DOHH2 (cell line): ENCODE data around the gene PLEKHM3.

ENCODE experiments used
- H3F3A ChIP-seq: fragments of 200-600 bp; sonication (generic), shearing (Covaris generic); 2 replicates; pipeline ENCODE4 v1.6.0; 2016; ENCODE audit warnings: antibody characterized with exemption, mild to moderate bottlenecking; ENCODE audit not compliant: control insufficient read depth, insufficient read depth
- H3K27ac ChIP-seq: fragments of 200-600 bp; sonication (generic); 2 replicates; pipeline ENCODE4 v1.5.1; 2014; ENCODE audit warnings: low read depth, mild to moderate bottlenecking, low read length, moderate library complexity
- H3K27me3 ChIP-seq: fragments of 200-600 bp; sonication (generic); 2 replicates; pipeline ENCODE4 v1.6.1; 2014; ENCODE audit warnings: mild to moderate bottlenecking, low read length, mixed read lengths; ENCODE audit not compliant: control insufficient read depth
- H3K36me3 ChIP-seq: fragments of 200-600 bp; sonication (generic); 2 replicates; pipeline ENCODE4 v1.6.1; 2014; ENCODE audit warnings: mild to moderate bottlenecking, low read length, moderate library complexity, mixed read lengths; ENCODE audit not compliant: control insufficient read depth
- H3K4me1 ChIP-seq: fragments of 200-600 bp; sonication (generic); 2 replicates; pipeline ENCODE4 v1.6.1; 2014; ENCODE audit warnings: mild to moderate bottlenecking, low read length, mixed read lengths; ENCODE audit not compliant: control insufficient read depth
- H3K4me2 ChIP-seq: fragments of 200-600 bp; sonication (generic); 2 replicates; pipeline ENCODE4 v1.6.0; 2014; ENCODE audit warnings: mild to moderate bottlenecking, low read length, moderate library complexity
- H3K4me3 ChIP-seq: fragments of 200-600 bp; sonication (generic); 2 replicates; pipeline ENCODE4 v1.5.1; 2014; ENCODE audit warnings: mild to moderate bottlenecking, low read length, mixed read lengths
- H3K79me2 ChIP-seq: fragments of 200-600 bp; sonication (generic); 2 replicates; pipeline ENCODE4 v1.6.1; 2014; ENCODE audit warnings: mild to moderate bottlenecking, low read length, mixed read lengths; ENCODE audit not compliant: control insufficient read depth
- H3K9me2 ChIP-seq: fragments of 200-600 bp; sonication (generic); replicated peaks from 2 replicates; pipeline ENCODE4 v1.6.1; 2014; ENCODE audit warnings: mild to moderate bottlenecking, low read length, mixed read lengths; ENCODE audit not compliant: control insufficient read depth
- H3K9me3 ChIP-seq: fragments of 200-600 bp; sonication (generic); 2 replicates; pipeline ENCODE4 v1.6.1; 2014; ENCODE audit warnings: antibody characterized with exemption, low read length, mixed read lengths; ENCODE audit not compliant: control insufficient read depth, insufficient read depth
- H4K20me1 ChIP-seq: fragments of 200-600 bp; sonication (generic); 2 replicates; pipeline ENCODE4 v1.6.0; 2014; ENCODE audit warnings: low read depth, mild to moderate bottlenecking, antibody characterized with exemption, low read length, moderate library complexity; ENCODE audit not compliant: control insufficient read depth, insufficient read depth
- CTCF ChIP-seq: fragments of 200-600 bp; sonication (generic); IDR thresholded peaks from one replicate; pipeline ENCODE4 v1.5.1; 2014; ENCODE audit warnings: antibody characterized with exemption, mild to moderate bottlenecking, low read depth, low read length; ENCODE audit not compliant: poor library complexity, severe bottlenecking
- EZH2phosphoT487 ChIP-seq: fragments of 200-600 bp; sonication (generic); IDR thresholded peaks from 2 replicates; pipeline ENCODE4 v1.6.1; 2017; ENCODE audit warnings: borderline replicate concordance, mild to moderate bottlenecking, antibody characterized with exemption, low read length, moderate library complexity, mixed read lengths

Gene PLEKHM3

GRCh38 chr2:207967121-207967520 lies 58.2 kb downstream of the PLEKHM3 start:
- H3K4me3 ChIP-seq, result no peak overlapping the region
- H3K36me3 ChIP-seq, result no peaks in the 10 kb centered on the region
- H3K79me2 ChIP-seq, result no peaks in the 10 kb centered on the region
- no peaks in the 10 kb centered on the region for H3F3A ChIP-seq
- H3K9me3 ChIP-seq, result 0 out of 2 replicates have a peak, but pooled peaks cover 4% of the 10 kb centered on the region
- no peaks in the 10 kb centered on the region for H4K20me1 ChIP-seq
- H3K27me3 ChIP-seq, result no peaks in the 10 kb centered on the region
- H3K4me2 ChIP-seq, result no peak overlapping the region
- no peak overlapping the region for H3K27ac ChIP-seq
- H3K9me2 ChIP-seq, result no peaks in the 10 kb centered on the region
- H3K4me1 ChIP-seq, result peaks cover 19% of the 10 kb centered on the region
- TF ChIP-seq CTCF (no peak), EZH2phosphoT487 (no peak)

- no peaks in the 10 kb centered on the region for H3F3A ChIP-seq
- no peak overlapping the region for H3K4me2 ChIP-seq
- no peaks in the 10 kb centered on the region for H3K79me2 ChIP-seq
- peaks cover 2% of the 10 kb centered on the region; the same call in 1 of the 2 replicates for H3K27me3 ChIP-seq
- no peak overlapping the region for H3K4me3 ChIP-seq
- H3K27ac ChIP-seq, result no peak overlapping the region
- H3K4me1 ChIP-seq, result peaks cover 2% of the 10 kb centered on the region
- H3K9me3 ChIP-seq, result 0 out of 2 replicates have a peak, but pooled peaks cover 6% of the 10 kb centered on the region
- no peaks in the 10 kb centered on the region for H4K20me1 ChIP-seq
- H3K36me3 ChIP-seq, result no peaks in the 10 kb centered on the region
- TF ChIP-seq EZH2phosphoT487 (no peak), CTCF (no peak)
- H3K9me2 ChIP-seq, result no peaks in the 10 kb centered on the region
These were observed 64.4 kb downstream of the PLEKHM3 start for GRCh38 chr2:207960911-207961310.

- Histone ChIP-seq H3K4me1 (no peaks in the 10 kb centered on the region), H3K9me3 (0 out of 2 replicates have a peak, but pooled peaks cover 6% of the 10 kb centered on the region), H3K4me3 (no peak overlapping the region)
These were observed 65.2 kb downstream of the PLEKHM3 start for GRCh38 chr2:207960090-207960489.

More at GRCh38 chr2:207960090-207960489, 65.2 kb downstream of the PLEKHM3 start:
- Histone ChIP-seq H3K27ac (no peak overlapping the region), H3F3A (no peaks in the 10 kb centered on the region), H4K20me1 (no peaks in the 10 kb centered on the region), H3K79me2 (no peaks in the 10 kb centered on the region), H3K4me2 (no peak overlapping the region), H3K9me2 (no peaks in the 10 kb centered on the region), H3K36me3 (no peaks in the 10 kb centered on the region), H3K27me3 (peaks cover 2% of the 10 kb centered on the region; the same call in 1 of the 2 replicates)
- TF ChIP-seq CTCF (no peak), EZH2phosphoT487 (no peak)
